Fibroblast of skin of scalp (primary cell): ENCODE results near the gene EN1.
A peak's percentile ranks its signal among the peaks of the same experiment; 100 is the strongest.

Source experiments
- DNase-seq: peaks from one replicate; pipeline ENCODE4 v3.0.0-alpha.2; 2013

EN1 gene

GRCh38 chr2:118816669-118817068 is 30.8 kb downstream of the EN1 start:
- no peak for DNase-seq

GRCh38 chr2:118815731-118816130 is 31.7 kb downstream of the EN1 start:
- DNase-seq, result no peak

- DNase-seq, result no peak
Measured at GRCh38 chr2:118815314-118815713, 32.1 kb downstream of the EN1 start.

GRCh38 chr2:118814368-118814767 is 33.1 kb downstream of the EN1 start:
- no peak for DNase-seq

GRCh38 chr2:118813601-118814339 is 33.7 kb downstream of the EN1 start:
- DNase-seq, result no peak

GRCh38 chr2:118813111-118813510 is 34.3 kb downstream of the EN1 start:
- DNase-seq, result no peak

- DNase-seq, result no peak
Measured at GRCh38 chr2:118812552-118812951, 34.9 kb downstream of the EN1 start.

- no peak for DNase-seq
Measured at GRCh38 chr2:118811514-118812115, 35.8 kb downstream of the EN1 start.

- no peak for DNase-seq
Measured at GRCh38 chr2:118810766-118811165, 36.7 kb downstream of the EN1 start.

- no peak for DNase-seq
Measured at GRCh38 chr2:118808429-118808809, 39.0 kb downstream of the EN1 start.

GRCh38 chr2:118807668-118808428 is 39.6 kb downstream of the EN1 start:
- DNase-seq, result no peak

GRCh38 chr2:118806797-118807667 is 40.4 kb downstream of the EN1 start:
- DNase-seq, result no peak

GRCh38 chr2:118805064-118805690 is 42.3 kb downstream of the EN1 start:
- peak; percentile 61 for DNase-seq

- DNase-seq, result no peak
Measured at GRCh38 chr2:118803012-118803411, 44.4 kb downstream of the EN1 start.

GRCh38 chr2:118801151-118801550 is 46.3 kb downstream of the EN1 start:
- DNase-seq, result no peak

- DNase-seq, result peak; percentile 59
Measured at GRCh38 chr2:118800736-118801135, 46.7 kb downstream of the EN1 start.

GRCh38 chr2:118794546-118794945 is 52.9 kb downstream of the EN1 start:
- DNase-seq, result no peak
